H1 (cell line): ENCODE results near the gene ERLIN1. TPM values are rescaled to one million over a fixed set of nuclear protein-coding genes. Genes with fewer than 3 reads are reported as not detected.

ENCODE experiments used
- CTCF ChIA-PET: fragments of 300-600 bp; sonication (Branson Sonifier 250); formaldehyde crosslinking; loops from one replicate; lab custom pipeline; 2021; ENCODE audit not compliant: partially characterized antibody; lab: Charles Lee
- POLR2A ChIA-PET: fragments of 300-600 bp; sonication (Branson Sonifier 250); formaldehyde crosslinking; loops from one replicate; lab custom pipeline; 2021; ENCODE audit warnings: inconsistent platforms; ENCODE audit not compliant: partially characterized antibody; lab: Charles Lee
- DNase-seq, 2 experiments: peaks; one replicate each; pipeline versions ENCODE4 v3.0.0 to v3.0.0-alpha.2; 2010 to 2022; ENCODE audit warnings: low spot score in 2 of 2, low read depth in 1 of 2, mixed read lengths in 1 of 2
- FAIRE-seq: peaks from 2 replicates; lab custom pipeline; 2011; peaks lifted over from hg19 to GRCh38; lab: Jason Lieb, UNC
- H2AFZ ChIP-seq: 2 replicates; pipeline ENCODE4 v1.8.1; 2012; ENCODE audit warnings: low read length, inconsistent platforms
- H2AK5ac ChIP-seq: 2 replicates; pipeline ENCODE4 v1.6.1; 2013; ENCODE audit warnings: low read depth, low read length
- H2BK120ac ChIP-seq: replicated peaks from 2 replicates; pipeline ENCODE3; 2013; ENCODE audit warnings: low read depth, low read length, inconsistent platforms
- H2BK12ac ChIP-seq: 2 replicates; pipeline ENCODE4 v1.6.1; 2013; ENCODE audit warnings: low read depth, low read length
- H2BK15ac ChIP-seq: 2 replicates; pipeline ENCODE4 v1.6.1; 2013; ENCODE audit warnings: low read length
- H2BK20ac ChIP-seq: 2 replicates; pipeline ENCODE4 v1.6.1; 2013; ENCODE audit warnings: low read length
- H2BK5ac ChIP-seq: 2 replicates; pipeline ENCODE4 v1.6.1; 2013; ENCODE audit warnings: low read depth, low read length
- H3K14ac ChIP-seq: 2 replicates; pipeline ENCODE4 v1.6.1; 2013; ENCODE audit warnings: inconsistent platforms; ENCODE audit not compliant: insufficient read length
- H3K18ac ChIP-seq: 2 replicates; pipeline ENCODE4 v1.6.1; 2013; ENCODE audit warnings: low read length; ENCODE audit errors: extremely low read depth
- H3K23ac ChIP-seq: 2 replicates; pipeline ENCODE4 v1.6.1; 2013; ENCODE audit warnings: inconsistent platforms; ENCODE audit not compliant: insufficient read length
- H3K23me2 ChIP-seq: 2 replicates; pipeline ENCODE4 v1.6.1; 2013; ENCODE audit warnings: low read depth, low read length
- H3K27ac ChIP-seq: 2 replicates; pipeline ENCODE4 v1.6.1; 2011; ENCODE audit warnings: low read depth, low read length, inconsistent platforms
- H3K27me3 ChIP-seq, 4 experiments: replicated peaks in 1 of 4; 1 replicate in 1 of 4; 2 replicates in 3 of 4; pipeline versions ENCODE4 v1.6.1 to v1.8.1; 2011 to 2013; ENCODE audit warnings: low read length in 3 of 4, mild to moderate bottlenecking in 3 of 4, inconsistent platforms in 2 of 4, mixed read lengths in 2 of 4, moderate library complexity in 1 of 4; ENCODE audit not compliant: control insufficient read depth in 3 of 4, insufficient read depth in 3 of 4; ENCODE audit errors: extremely low read depth in 1 of 4
- H3K36me3 ChIP-seq, 4 experiments: 2 replicates each; pipeline versions ENCODE4 v1.6.1 to v1.8.1; 2011 to 2013; ENCODE audit warnings: mild to moderate bottlenecking in 4 of 4, low read length in 3 of 4, moderate library complexity in 2 of 4, control low read depth in 1 of 4, inconsistent platforms in 1 of 4; ENCODE audit not compliant: insufficient read depth in 4 of 4, control insufficient read depth in 2 of 4
- H3K4ac ChIP-seq: replicated peaks from 2 replicates; pipeline ENCODE3; 2013; ENCODE audit warnings: low read length, low read depth, mixed read lengths, inconsistent platforms; ENCODE audit not compliant: insufficient read length
- H3K4me1 ChIP-seq, 4 experiments: replicated peaks in 1 of 4; 1 replicate in 1 of 4; 2 replicates in 3 of 4; pipeline versions ENCODE4 v1.6.1 to v1.8.1; 2011 to 2013; ENCODE audit warnings: low read length in 3 of 4, inconsistent platforms in 2 of 4, mixed read lengths in 1 of 4; ENCODE audit not compliant: insufficient read depth in 4 of 4, control insufficient read depth in 3 of 4
- H3K4me2 ChIP-seq, 2 experiments: 2 replicates each; pipeline versions ENCODE4 v1.6.1 to v1.8.1; 2011 to 2013; ENCODE audit warnings: low read depth in 2 of 2, low read length in 2 of 2, control low read depth in 1 of 2, inconsistent platforms in 1 of 2, mild to moderate bottlenecking in 1 of 2; ENCODE audit not compliant: insufficient read depth in 1 of 2
- H3K4me3 ChIP-seq, 4 experiments: fragments of 200-600, 300-600 bp in 1 of 4; sonication (generic), shearing (Covaris generic), sonication (Bioruptor Twin) in 1 of 4; 2 replicates each; pipeline versions ENCODE4 v1.5.1 to v1.8.1; 2011 to 2016; ENCODE audit warnings: low read length in 4 of 4, low read depth in 3 of 4, control low read depth in 2 of 4, inconsistent platforms in 2 of 4, mild to moderate bottlenecking in 2 of 4, mixed read lengths in 1 of 4, moderate library complexity in 1 of 4; ENCODE audit not compliant: insufficient read depth in 2 of 4; ENCODE audit errors: extremely low read depth in 1 of 4
- H3K56ac ChIP-seq: replicated peaks from 2 replicates; pipeline ENCODE3; 2013; ENCODE audit warnings: low read depth, mild to moderate bottlenecking, mixed read lengths, low read length, inconsistent platforms; ENCODE audit not compliant: insufficient read length
- H3K79me1 ChIP-seq: 2 replicates; pipeline ENCODE4 v1.6.1; 2013; ENCODE audit warnings: low read depth, low read length, control low read depth
- H3K79me2 ChIP-seq, 2 experiments: 2 replicates each; pipeline versions ENCODE4 v1.6.1 to v1.8.1; 2012 to 2013; ENCODE audit warnings: low read length in 2 of 2, mild to moderate bottlenecking in 2 of 2, inconsistent platforms in 1 of 2; ENCODE audit not compliant: insufficient read depth in 2 of 2, control insufficient read depth in 1 of 2
- H3K9ac ChIP-seq, 4 experiments: replicated peaks in 1 of 4; 1 replicate in 1 of 4; 2 replicates in 3 of 4; pipeline versions ENCODE4 v1.6.1 to v1.8.1; 2011 to 2013; ENCODE audit warnings: low read depth in 3 of 4, low read length in 3 of 4, control low read depth in 2 of 4, mild to moderate bottlenecking in 2 of 4, moderate library complexity in 2 of 4, inconsistent platforms in 1 of 4; ENCODE audit errors: extremely low read depth in 1 of 4
- H3K9me3 ChIP-seq, 2 experiments: 2 replicates each; pipeline versions ENCODE4 v1.6.1 to v1.8.1; 2012 to 2013; ENCODE audit warnings: mild to moderate bottlenecking in 2 of 2, moderate library complexity in 2 of 2, control low read depth in 1 of 2, inconsistent platforms in 1 of 2, low read depth in 1 of 2, low read length in 1 of 2, mixed read lengths in 1 of 2; ENCODE audit not compliant: insufficient read depth in 2 of 2
- H4K20me1 ChIP-seq, 2 experiments: replicated peaks in 1 of 2; 2 replicates each; pipeline versions ENCODE3 to v1.8.1; 2011 to 2013; ENCODE audit warnings: inconsistent platforms in 2 of 2, low read length in 2 of 2, mild to moderate bottlenecking in 1 of 2; ENCODE audit not compliant: insufficient read depth in 2 of 2, control insufficient read depth in 1 of 2
- H4K5ac ChIP-seq: 2 replicates; pipeline ENCODE4 v1.6.1; 2013; ENCODE audit warnings: low read length, low read depth, mixed read lengths, inconsistent platforms; ENCODE audit not compliant: insufficient read length
- H4K8ac ChIP-seq: 2 replicates; pipeline ENCODE4 v1.8.0; 2013; ENCODE audit warnings: mild to moderate bottlenecking, moderate library complexity, low read length, inconsistent platforms; ENCODE audit not compliant: insufficient read depth; ENCODE audit errors: extremely low read depth
- H4K91ac ChIP-seq: replicated peaks from 2 replicates; pipeline ENCODE3; 2013; ENCODE audit warnings: low read length, mixed read lengths, inconsistent platforms; ENCODE audit not compliant: insufficient read length
- ATF2 ChIP-seq: IDR thresholded peaks from 2 replicates; pipeline ENCODE4 v1.6.1; 2012; ENCODE audit warnings: low read length, inconsistent platforms
- BACH1 ChIP-seq: IDR thresholded peaks from 2 replicates; pipeline ENCODE4 v1.6.1; 2012; ENCODE audit warnings: low read length, improper control_type of control experiment
- BCL11A ChIP-seq, 2 experiments: IDR thresholded peaks; one replicate each; pipeline ENCODE4 v1.6.1; 2011; ENCODE audit warnings: low read depth in 2 of 2, low read length in 2 of 2, mild to moderate bottlenecking in 2 of 2
- CTBP2 ChIP-seq: IDR thresholded peaks from 2 replicates; pipeline ENCODE4 v1.7.0; 2011; ENCODE audit warnings: borderline replicate concordance, mild to moderate bottlenecking, moderate library complexity, mixed read lengths, low read length; ENCODE audit not compliant: insufficient read depth, insufficient read length
- HDAC2 ChIP-seq, 2 experiments: fragments of 300-600 bp in 1 of 2; sonication (generic) in 1 of 2; IDR thresholded peaks; 2 replicates each; pipeline ENCODE4 v1.6.1; 2011 to 2012; ENCODE audit warnings: low read depth in 2 of 2, low read length in 2 of 2, mild to moderate bottlenecking in 2 of 2, moderate library complexity in 2 of 2, borderline replicate concordance in 1 of 2, inconsistent platforms in 1 of 2
- PHF8 ChIP-seq: fragments of 200-600 bp; sonication (generic); conservative IDR thresholded peaks from 2 replicates; pipeline ENCODE4 v1.7.1; 2012; ENCODE audit warnings: low read depth, mild to moderate bottlenecking, inconsistent platforms, low read length, moderate library complexity
- RAD21 ChIP-seq, 2 experiments: IDR thresholded peaks in 1 of 2; conservative IDR thresholded peaks in 1 of 2; 2 replicates each; pipeline ENCODE4 v1.6.1; 2011; ENCODE audit warnings: low read depth in 2 of 2, low read length in 2 of 2, improper control_type of control experiment in 1 of 2, inconsistent platforms in 1 of 2, mild to moderate bottlenecking in 1 of 2, moderate library complexity in 1 of 2
- RFX5 ChIP-seq: IDR thresholded peaks from 2 replicates; pipeline ENCODE4 v1.6.1; 2011; ENCODE audit warnings: low read depth, low read length, improper control_type of control experiment, borderline replicate concordance
- TCF12 ChIP-seq: IDR thresholded peaks from 2 replicates; pipeline ENCODE4 v1.6.1; 2011; ENCODE audit warnings: low read depth, mild to moderate bottlenecking, low read length
- YY1 ChIP-seq: IDR thresholded peaks from 2 replicates; pipeline ENCODE4 v1.6.1; 2011; ENCODE audit warnings: low read depth, mild to moderate bottlenecking, low read length
- ZNF274 ChIP-seq: IDR thresholded peaks from 2 replicates; pipeline ENCODE4 v1.7.0; 2012; ENCODE audit warnings: low read length, borderline replicate concordance; ENCODE audit errors: extremely low read depth
- WGBS, 2 experiments: shearing (Covaris generic) in 1 of 2; methylation state at CpG; one replicate each; pipeline versions ENCODE4 v1.1.6 to v1.1.7; 2013 to 2015; ENCODE audit warnings: low lambda C conversion rate in 2 of 2, mixed read lengths in 2 of 2, inconsistent platforms in 1 of 2, low coverage in 1 of 2, missing lambda C conversion rate in 1 of 2; ENCODE audit not compliant: insufficient replicate concordance in 2 of 2, insufficient coverage in 1 of 2, insufficient read length in 1 of 2; ENCODE audit errors: extremely low coverage in 1 of 2, missing lambda C conversion rate in 1 of 2; 5-methylcytosine and 5-hydroxymethylcytosine counted together
- polyA plus RNA-seq, 7 experiments: library from polyadenylated mRNA; depleted of rRNA in 3 of 7; stranded (reverse) in 5 of 7; unstranded in 2 of 7; fragments of >200 nt in 5 of 7; fragments of 200-250 nt in 2 of 7; gene quantifications; 1 replicate in 5 of 7; 2 replicates in 1 of 7; 4 replicates in 1 of 7; pipeline versions ENCODE4 v1.2.1 to v1.2.3, GENCODE V29; 2011 to 2013; ENCODE audit warnings: missing spikeins in 2 of 7, mixed read lengths in 2 of 7
- total RNA-seq: library from RNA; stranded (reverse); fragmentation: NEBNext Ultra II Directional; extraction: Animal tissue kit (Norgen Biotek cat#: 25700); gene quantifications from 2 replicates; pipeline ENCODE4 v1.2.1, GENCODE V29; 2021

The ERLIN1 gene
- total and polyA plus RNA-seq, 2 of the 8 experiments (the other 6 are each of a cell fraction or from before 2014, with no cell fraction given) = 16.5 to 32.0 TPM

DNA sequence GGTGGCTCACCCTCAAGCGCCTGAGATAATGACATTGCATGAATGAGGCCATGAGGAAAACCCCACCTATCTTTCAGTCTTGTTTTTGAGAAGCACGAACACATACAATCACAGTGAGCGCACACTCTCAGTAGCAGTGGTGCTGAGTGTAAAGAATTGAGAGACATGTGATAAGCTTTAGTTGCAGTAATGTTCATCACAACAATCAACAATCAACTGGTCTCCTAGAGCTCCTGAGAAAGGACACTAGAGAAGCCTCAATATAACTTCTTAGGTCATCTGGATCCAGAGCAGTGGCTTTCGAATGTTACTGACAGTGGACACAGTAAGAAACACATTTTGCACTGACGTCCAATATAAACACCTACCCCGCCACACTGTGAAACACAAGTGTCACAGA lies 12.8 kb downstream of the ERLIN1 start:
- Histone ChIP-seq H3K79me2 (no peaks in the 10 kb centered on the region), H4K20me1 (peaks cover 0 to 1% of the 10 kb centered on the region in 2 experiments), H4K91ac (no peak overlapping the region), H2AFZ (no peak overlapping the region), H3K56ac (no peak overlapping the region), H4K8ac (no peak overlapping the region), H3K14ac (no peak overlapping the region), H3K36me3 (peaks cover 5 to 31% (median 16%) of the 10 kb centered on the region in 4 experiments; a peak in 7 of 8 replicates), H3K4me2 (no peak overlapping the region), H2AK5ac (no peak overlapping the region), H3K23me2 (no peaks in the 10 kb centered on the region; the same call in 1 of the 2 replicates), H3K23ac (no peak overlapping the region), H3K79me1 (0 out of 2 replicates have a peak, but pooled peaks cover 2% of the 10 kb centered on the region), H4K5ac (no peak overlapping the region), H2BK5ac (no peak overlapping the region), H2BK15ac (no peak overlapping the region), H3K27me3 (no peaks in the 10 kb centered on the region), H3K9ac (0 out of 7 replicates have a peak overlapping the region, but pooled peaks of 1 of the 4 experiments have one; percentile 22), H2BK12ac (no peak overlapping the region), H3K4me1 (no peaks in the 10 kb centered on the region), H3K4me3 (no peak overlapping the region), H2BK20ac (no peak overlapping the region), H2BK120ac (no peak overlapping the region), H3K9me3 (no peaks in the 10 kb centered on the region), H3K4ac (no peak overlapping the region), H3K27ac (no peak overlapping the region), H3K18ac (no peak overlapping the region)
- no peak for DNase-seq
- FAIRE-seq = no peak
- ChIA-PET CTCF (interaction anchor here (0.7 kb wide), 1 partner anchor 328 kb away, joined by 3 read pairs; no protein-coding TSS in a partner anchor), POLR2A (interaction anchor here (1.1 to 1.2 kb wide), 2 partner anchors 13 to 30 kb away, joined by 3 to 4 read pairs; no protein-coding TSS in a partner anchor)
- 90% methylated on average over 6 of the region's 6 CpGs; no CpG with 5 or more reads in 1 of the 2 experiments for WGBS, 2 experiments
- TF ChIP-seq ATF2 = no peak
- TF ChIP-seq TCF12 = no peak
- TF ChIP-seq PHF8 = no peak
- no peak for TF ChIP-seq BCL11A (IDR thresholded peaks at IDR 0.05; ENCODE audit: low read depth in 2 of 2, low read length in 2 of 2)
- TF ChIP-seq HDAC2 (IDR thresholded peaks at IDR 0.05; ENCODE audit: borderline replicate concordance in 1 of 2, low read depth in 2 of 2, low read length in 2 of 2) = no peak
- no peak for TF ChIP-seq YY1
- no peak for TF ChIP-seq RAD21 (IDR thresholded peaks at IDR 0.05 in 1 of 2, conservative IDR thresholded peaks at IDR 0.05 in 1 of 2; ENCODE audit: low read depth in 2 of 2, low read length in 2 of 2)
- TF ChIP-seq BACH1 = no peak
- no peak for TF ChIP-seq ZNF274
- no peak for TF ChIP-seq CTBP2
- TF ChIP-seq RFX5 = no peak
